ENCODE data around the gene LPP.

GRCh38 chr3:188271226-188271914, 117.4 kb downstream of the LPP start:
- TF ChIP-seq CTCF (IDR thresholded peaks at IDR 0.05) (no peak), POLR2A (IDR thresholded peaks at IDR 0.05) (no peak), EP300 (IDR thresholded peaks at IDR 0.05; ENCODE audit: low read depth) (no peak)
